Spinal cord (tissue), 10 donors: ENCODE results near the gene CENPB. TPM values are rescaled to one million over a fixed set of nuclear protein-coding genes. Genes with fewer than 3 reads are reported as not detected.

Experiments
- DNase-seq, 6 donors: peaks; one replicate each; pipeline versions ENCODE4 v3.0.0 to v3.0.0-alpha.2; 2013 to 2015; ENCODE audit warnings: low spot score in 6 of 6, low read depth in 4 of 6
- H3K27ac ChIP-seq: one replicate; pipeline ENCODE4 v1.5.1; 2013; ENCODE audit warnings: low read depth, low read length, control low read depth
- H3K27me3 ChIP-seq: one replicate; pipeline ENCODE4 v1.6.1; 2013; ENCODE audit warnings: low read length; ENCODE audit not compliant: control insufficient read depth, insufficient read depth
- H3K36me3 ChIP-seq: one replicate; pipeline ENCODE4 v1.6.1; 2013; ENCODE audit warnings: low read length; ENCODE audit not compliant: control insufficient read depth, insufficient read depth
- H3K4me1 ChIP-seq: one replicate; pipeline ENCODE4 v1.6.1; 2013; ENCODE audit warnings: low read length; ENCODE audit not compliant: control insufficient read depth, insufficient read depth
- H3K4me3 ChIP-seq: one replicate; pipeline ENCODE4 v1.5.1; 2013; ENCODE audit warnings: low read depth, low read length, control low read depth
- H3K9me3 ChIP-seq: one replicate; pipeline ENCODE4 v1.6.1; 2013; ENCODE audit warnings: low read length; ENCODE audit not compliant: control insufficient read depth, insufficient read depth
- WGBS: methylation state at CpG from one replicate; pipeline ENCODE4 v1.1.5; 2013; ENCODE audit warnings: missing lambda C conversion rate; ENCODE audit not compliant: insufficient coverage; 5-methylcytosine and 5-hydroxymethylcytosine counted together
- polyA plus RNA-seq, 2 donors: library from polyadenylated mRNA; unstranded; fragments of 120-200 nt; gene quantifications; one replicate each; pipeline ENCODE4 v1.2.1, GENCODE V29; 2013; ENCODE audit not compliant: insufficient read length in 2 of 2
- total RNA-seq, 2 donors: library from RNA; depleted of rRNA in 1 of 2; stranded (reverse); fragments of 120-200 nt in 1 of 2; fragments of >200 nt in 1 of 2; gene quantifications; one replicate each; pipeline versions ENCODE4 v1.2.3 to v1.2.4, GENCODE V29; 2013 to 2014
- donor health status: healthy.

The CENPB gene
- total and polyA plus RNA-seq, 4 donors, result 35.9 to 80.3 (median 75.2) TPM

DNA sequence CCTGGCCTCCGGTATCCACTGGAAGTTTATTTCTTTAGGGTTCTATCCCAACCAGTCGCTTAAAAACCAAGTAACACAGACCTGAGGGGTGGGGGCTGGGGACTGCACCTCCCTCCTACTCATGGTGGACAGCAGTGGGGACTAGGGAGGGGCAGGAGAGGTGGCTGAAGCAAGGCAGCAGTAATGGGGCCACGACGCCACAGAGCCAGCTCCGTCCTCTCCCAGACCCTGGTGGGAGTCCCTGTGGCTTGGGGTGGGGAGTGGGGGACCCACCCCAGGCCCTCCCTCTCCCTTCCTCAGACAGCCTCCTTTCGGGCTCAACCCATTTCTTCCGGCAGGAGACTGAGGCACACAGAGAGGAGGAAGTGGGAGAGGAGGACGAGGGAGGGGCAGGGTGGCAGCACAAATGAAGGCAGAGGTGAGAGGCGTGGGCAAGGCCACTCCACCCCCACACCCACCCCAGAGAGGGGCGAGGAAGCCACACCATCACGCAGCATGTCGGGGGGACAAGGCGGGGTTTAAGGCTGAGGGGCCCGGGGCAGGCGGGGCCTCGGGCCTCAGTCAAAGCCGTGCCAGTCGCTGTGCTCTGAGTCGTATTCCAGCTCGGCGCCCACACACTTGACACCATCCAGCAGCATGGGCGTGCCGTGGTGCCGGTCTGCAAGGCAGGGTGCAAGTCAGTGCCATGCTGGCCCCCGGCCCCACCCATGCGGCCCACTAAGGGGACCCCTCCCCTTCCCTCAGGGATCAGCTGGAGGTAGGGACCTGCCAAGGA, 32.9 kb downstream of the CENPB start:
- no peak for DNase-seq
- H3K4me3 ChIP-seq, result no peak overlapping the region
- H3K9me3 ChIP-seq, result no peaks in the 10 kb centered on the region
- peaks cover 47% of the 10 kb centered on the region for H3K36me3 ChIP-seq
- H3K27me3 ChIP-seq, result peaks cover 33% of the 10 kb centered on the region
- WGBS, result 96% methylated on average over 15 of the region's 26 CpGs
- H3K27ac ChIP-seq, result no peak overlapping the region
- peaks cover 29% of the 10 kb centered on the region for H3K4me1 ChIP-seq

DNA sequence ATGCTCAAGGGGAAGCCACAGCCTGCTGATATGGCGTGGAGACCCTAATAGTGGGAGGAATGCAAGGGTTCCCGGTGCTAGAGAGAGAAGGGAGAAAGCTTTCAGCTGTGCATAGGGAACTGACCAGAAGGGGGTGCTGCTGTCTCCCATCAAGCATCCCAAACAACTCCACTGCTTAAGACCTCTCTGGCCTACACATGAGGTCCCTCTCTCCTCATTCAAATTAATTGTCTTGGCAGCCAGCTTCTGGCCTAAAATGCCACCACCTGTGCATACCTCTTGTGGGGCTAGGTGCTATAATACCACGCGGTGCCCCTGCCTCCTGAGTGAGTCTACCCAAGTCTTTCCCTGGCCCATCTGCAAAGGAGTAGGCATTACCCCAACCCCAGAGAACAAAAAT, 33.4 kb downstream of the CENPB start:
- H3K27ac ChIP-seq, result no peak overlapping the region
- peaks cover 35% of the 10 kb centered on the region for H3K27me3 ChIP-seq
- peaks cover 44% of the 10 kb centered on the region for H3K36me3 ChIP-seq
- no peak overlapping the region for H3K4me3 ChIP-seq
- peak in 2 of 6 donors; percentile 79 to 80 for DNase-seq
- H3K9me3 ChIP-seq, result no peaks in the 10 kb centered on the region
- WGBS, result 6% methylated on average over 2 of the region's 4 CpGs
- peaks cover 29% of the 10 kb centered on the region for H3K4me1 ChIP-seq

DNA sequence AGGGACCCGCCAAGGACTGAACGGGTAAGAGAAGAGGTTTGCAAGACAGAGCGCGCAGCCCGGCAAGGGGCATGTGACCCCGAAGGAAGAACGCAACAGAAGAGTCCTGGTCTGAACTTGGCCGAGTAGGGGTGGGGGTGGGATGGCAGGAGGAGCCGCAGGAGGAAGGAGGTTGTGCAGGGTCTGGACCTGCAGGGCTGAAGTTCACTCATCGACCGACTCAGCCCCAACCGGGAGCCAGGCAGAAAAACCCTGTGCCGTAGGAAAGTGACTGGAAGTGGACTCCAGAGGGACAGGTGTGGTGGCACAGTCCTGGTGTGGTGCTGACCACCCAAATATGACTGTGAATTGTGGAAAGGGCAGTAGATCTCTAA, 34.2 kb downstream of the CENPB start:
- peaks cover 38% of the 10 kb centered on the region for H3K36me3 ChIP-seq
- DNase-seq, result no peak
- 29% methylated on average over 13 of the region's 13 CpGs for WGBS
- peaks cover 29% of the 10 kb centered on the region for H3K4me1 ChIP-seq
- no peaks in the 10 kb centered on the region for H3K9me3 ChIP-seq
- H3K27ac ChIP-seq, result no peak overlapping the region
- H3K27me3 ChIP-seq, result peaks cover 37% of the 10 kb centered on the region
- H3K4me3 ChIP-seq, result no peak overlapping the region

DNA sequence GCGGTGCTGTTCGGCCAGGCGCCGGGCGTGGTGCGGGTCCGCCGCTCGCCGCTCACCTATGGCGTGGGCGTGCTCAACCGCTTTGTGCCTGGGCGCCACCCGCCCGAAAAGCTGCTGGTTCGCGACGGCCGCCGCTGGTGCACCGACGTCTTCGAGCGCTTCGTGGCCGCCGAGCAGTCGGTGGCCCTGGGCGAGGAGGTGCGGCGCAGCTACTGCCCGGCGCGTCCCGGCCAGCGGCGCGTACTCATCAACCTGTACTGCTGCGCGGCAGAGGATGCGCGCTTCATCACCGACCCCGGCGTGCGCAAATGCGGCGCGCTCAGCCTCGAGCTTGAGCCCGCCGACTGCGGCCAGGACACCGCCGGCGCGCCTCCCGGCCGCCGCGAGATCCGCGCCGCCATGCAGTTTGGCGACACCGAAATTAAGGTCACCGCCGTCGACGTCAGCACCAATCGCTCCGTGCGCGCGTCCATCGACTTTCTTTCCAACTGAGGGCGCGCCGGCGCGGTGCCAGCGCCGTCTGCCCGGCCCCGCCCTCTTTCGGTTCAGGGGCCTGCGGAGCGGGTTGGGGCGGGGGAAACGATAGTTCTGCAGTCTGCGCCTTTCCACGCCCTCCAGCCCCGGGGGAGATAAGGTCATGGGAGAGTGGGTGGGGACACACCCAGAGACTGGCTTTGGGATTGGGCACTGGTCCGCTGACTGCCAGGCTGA, 34.7 kb downstream of the CENPB start:
- H3K4me3 ChIP-seq, result no peak overlapping the region
- peaks cover 41% of the 10 kb centered on the region for H3K27me3 ChIP-seq
- H3K36me3 ChIP-seq, result peaks cover 38% of the 10 kb centered on the region
- DNase-seq, result peak in 2 of 6 donors; percentile 71 to 73
- no peak overlapping the region for H3K27ac ChIP-seq
- WGBS, result 6% methylated on average over 95 of the region's 95 CpGs
- H3K9me3 ChIP-seq, result no peaks in the 10 kb centered on the region
- H3K4me1 ChIP-seq, result peaks cover 29% of the 10 kb centered on the region

DNA sequence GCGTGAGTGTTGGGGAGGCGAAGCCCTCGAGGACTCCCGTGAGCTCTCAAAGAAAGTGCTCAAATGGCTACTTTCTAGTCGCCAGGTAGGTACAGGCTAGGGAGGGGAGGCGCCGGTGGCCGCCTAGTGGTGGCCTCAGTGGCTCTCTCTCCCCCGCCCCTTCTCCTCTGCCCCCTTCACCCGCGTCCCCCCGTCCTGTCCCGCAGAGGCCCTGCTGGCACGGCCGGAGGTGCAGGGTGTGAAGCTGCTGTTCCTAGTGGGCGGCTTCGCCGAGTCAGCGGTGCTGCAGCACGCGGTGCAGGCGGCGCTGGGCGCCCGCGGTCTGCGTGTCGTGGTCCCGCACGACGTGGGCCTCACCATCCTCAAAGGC, 35.2 kb downstream of the CENPB start:
- Histone ChIP-seq H3K27me3 (peaks cover 41% of the 10 kb centered on the region), H3K4me1 (peaks cover 27% of the 10 kb centered on the region), H3K27ac (no peak overlapping the region), H3K36me3 (peaks cover 36% of the 10 kb centered on the region), H3K4me3 (no peak overlapping the region), H3K9me3 (no peaks in the 10 kb centered on the region)
- WGBS, result 35% methylated on average over 28 of the region's 31 CpGs
- no peak for DNase-seq

DNA sequence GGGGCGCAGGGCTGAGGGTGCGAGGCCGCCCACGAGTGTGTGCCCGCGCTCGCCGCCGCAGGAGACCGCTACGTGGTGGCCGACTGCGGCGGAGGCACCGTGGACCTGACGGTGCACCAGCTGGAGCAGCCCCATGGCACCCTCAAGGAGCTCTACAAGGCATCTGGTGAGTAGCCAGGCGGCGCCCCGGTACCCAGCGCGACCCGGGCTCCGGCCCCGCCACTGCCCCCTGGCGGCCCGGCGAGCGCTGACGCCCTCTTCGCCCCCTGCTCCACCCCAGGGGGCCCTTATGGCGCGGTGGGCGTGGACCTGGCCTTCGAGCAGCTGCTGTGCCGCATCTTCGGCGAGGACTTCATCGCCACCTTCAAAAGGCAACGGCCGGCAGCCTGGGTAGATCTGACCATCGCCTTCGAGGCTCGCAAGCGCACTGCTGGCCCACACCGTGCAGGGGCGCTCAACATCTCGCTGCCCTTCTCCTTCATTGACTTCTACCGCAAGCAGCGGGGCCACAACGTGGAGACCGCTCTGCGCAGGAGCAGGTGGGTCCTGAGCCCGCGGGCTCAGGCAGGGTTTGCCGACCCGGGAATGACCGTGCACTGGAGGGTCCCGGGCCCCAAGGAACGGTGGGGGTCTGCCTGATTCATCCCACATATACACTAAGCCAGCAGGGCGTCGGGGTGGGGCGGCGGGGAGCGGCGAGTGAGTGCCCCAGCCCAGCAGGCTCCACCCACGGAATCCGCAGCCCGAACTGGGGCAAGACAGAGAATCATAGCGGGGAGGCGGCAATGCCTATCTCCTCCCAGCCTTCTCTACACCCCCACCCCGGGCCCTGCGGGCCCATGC, 36.6 kb downstream of the CENPB start:
- Histone ChIP-seq H3K9me3 (no peaks in the 10 kb centered on the region), H3K4me3 (no peak overlapping the region), H3K4me1 (peaks cover 31% of the 10 kb centered on the region), H3K27ac (no peak overlapping the region), H3K27me3 (peaks cover 50% of the 10 kb centered on the region), H3K36me3 (peaks cover 22% of the 10 kb centered on the region)
- peak in 2 of 6 donors; percentile 46 to 49 for DNase-seq
- WGBS, result 18% methylated on average over 68 of the region's 72 CpGs

DNA sequence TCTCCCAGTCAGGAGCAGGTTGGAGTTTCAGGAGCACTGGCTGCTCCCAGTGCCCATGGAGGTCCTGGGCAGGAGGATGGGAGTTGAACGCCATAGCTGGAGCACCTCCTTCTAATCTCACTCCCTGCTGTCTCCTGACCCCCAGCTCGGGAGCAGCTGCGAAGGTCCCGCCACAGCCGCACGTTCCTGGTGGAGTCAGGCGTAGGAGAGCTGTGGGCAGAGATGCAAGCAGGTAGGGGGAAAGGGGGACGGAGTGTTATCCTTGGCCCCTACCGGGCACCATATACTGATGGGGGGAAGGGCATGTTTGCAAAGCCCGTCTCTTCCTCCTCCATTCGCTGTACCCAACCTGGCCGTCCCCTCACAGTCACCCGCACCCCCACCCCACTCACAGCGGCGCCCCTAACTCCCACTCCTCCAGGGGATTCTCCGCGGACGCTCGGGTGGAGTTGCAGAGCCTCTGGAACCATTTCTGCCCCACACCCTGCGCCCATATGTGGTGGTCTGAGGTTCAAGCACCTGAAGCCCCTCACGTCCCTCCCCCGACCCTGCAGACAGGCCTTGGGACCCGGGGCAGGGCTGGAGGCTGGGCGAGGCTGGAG, 37.4 kb downstream of the CENPB start:
- Histone ChIP-seq H3K36me3 (peaks cover 15% of the 10 kb centered on the region), H3K4me1 (peaks cover 31% of the 10 kb centered on the region), H3K27ac (no peak overlapping the region), H3K27me3 (peaks cover 50% of the 10 kb centered on the region), H3K9me3 (no peaks in the 10 kb centered on the region), H3K4me3 (no peak overlapping the region)
- DNase-seq, result no peak
- WGBS, result 27% methylated on average over 4 of the region's 24 CpGs

DNA sequence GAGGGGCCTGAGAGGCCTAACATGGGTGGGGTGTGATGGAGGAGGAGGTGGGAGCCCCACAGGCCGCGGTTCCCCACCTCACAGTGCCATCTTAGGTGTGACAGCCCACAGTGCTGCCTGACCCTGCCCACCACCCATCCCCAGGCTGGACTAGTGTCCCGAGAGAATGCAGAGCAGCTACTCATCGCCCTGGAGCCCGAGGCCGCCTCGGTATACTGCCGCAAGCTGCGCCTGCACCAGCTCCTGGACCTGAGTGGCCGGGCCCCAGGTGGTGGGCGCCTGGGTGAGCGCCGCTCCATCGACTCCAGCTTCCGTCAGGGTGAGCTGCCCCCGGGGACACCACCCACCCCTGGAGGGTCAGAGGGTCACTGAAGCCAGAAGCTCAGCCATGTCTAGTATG, 38.5 kb downstream of the CENPB start:
- H3K4me3 ChIP-seq, result no peak overlapping the region
- H3K36me3 ChIP-seq, result peaks cover 7% of the 10 kb centered on the region
- peaks cover 50% of the 10 kb centered on the region for H3K27me3 ChIP-seq
- no peak overlapping the region for H3K27ac ChIP-seq
- peaks cover 31% of the 10 kb centered on the region for H3K4me1 ChIP-seq
- 90% methylated on average over 14 of the region's 16 CpGs for WGBS
- DNase-seq, result no peak
- no peaks in the 10 kb centered on the region for H3K9me3 ChIP-seq

DNA sequence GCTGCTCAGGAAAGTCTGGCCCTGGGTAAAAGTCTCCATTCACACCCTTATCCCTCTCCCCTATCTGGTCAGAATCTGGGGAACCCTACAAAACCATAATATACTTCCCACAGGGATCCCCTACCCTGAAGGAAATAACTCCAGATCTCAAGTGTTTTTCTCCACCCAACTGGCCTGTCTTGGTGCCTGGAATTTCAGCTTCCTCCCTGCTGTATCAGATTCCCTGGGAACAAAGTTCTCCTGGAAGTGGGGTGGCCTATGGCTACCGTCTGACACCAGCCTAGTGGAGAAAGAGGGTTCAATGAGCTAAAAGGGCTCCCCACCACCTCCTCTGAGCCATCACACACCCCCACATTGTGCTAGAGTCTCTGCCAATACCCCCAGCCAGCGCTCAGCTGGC, 39.1 kb downstream of the CENPB start:
- Histone ChIP-seq H3K4me3 (no peak overlapping the region), H3K4me1 (peaks cover 30% of the 10 kb centered on the region), H3K27ac (no peak overlapping the region), H3K27me3 (peaks cover 50% of the 10 kb centered on the region), H3K36me3 (peaks cover 7% of the 10 kb centered on the region), H3K9me3 (no peaks in the 10 kb centered on the region)
- DNase-seq, result no peak
- WGBS, result no CpG with 5 or more reads among the region's 2 CpGs
